Fibroblast of the aortic adventitia (primary cell): ENCODE results near the gene ATP23. TPM values are rescaled to one million over a fixed set of nuclear protein-coding genes. Genes with fewer than 3 reads are reported as not detected.

ENCODE experiments used
- DNase-seq: peaks from one replicate; pipeline ENCODE4 v3.0.0-alpha.2; 2010; ENCODE audit warnings: low read depth
- H3K4me3 ChIP-seq: 2 replicates; pipeline ENCODE4 v1.5.1; 2011; ENCODE audit warnings: low read depth, mild to moderate bottlenecking, control low read depth, low read length, moderate library complexity
- CTCF ChIP-seq: IDR thresholded peaks from 2 replicates; pipeline ENCODE4 v1.5.1; 2011; ENCODE audit warnings: mild to moderate bottlenecking, low read length, control low read depth, inconsistent platforms; ENCODE audit not compliant: insufficient read depth
- total RNA-seq: library from RNA; depleted of rRNA; stranded (reverse); fragments of >200 nt; gene quantifications from 2 replicates; pipeline ENCODE4 v1.2.3, GENCODE V29; 2012; ENCODE audit warnings: low replicate concordance

Gene ATP23
- total RNA-seq, 1 donor = 10.1 TPM

- DNase-seq = peak; percentile 92
- TF ChIP-seq CTCF = no peak
- H3K4me3 ChIP-seq = peak overlapping the region; percentile 77
Measured at GRCh38 chr12:57935839-57936512, 5.4 kb upstream of the ATP23 start.

- H3K4me3 ChIP-seq = peak overlapping the region; percentile 34
- TF ChIP-seq CTCF = no peak
- no peak for DNase-seq
Measured at GRCh38 chr12:57936513-57936883, 4.9 kb upstream of the ATP23 start.

- H3K4me3 ChIP-seq = no peak overlapping the region
- no peak for TF ChIP-seq CTCF
- no peak for DNase-seq
Measured at GRCh38 chr12:57939291-57939690, 2.1 kb upstream of the ATP23 start.

- TF ChIP-seq CTCF = no peak
- peak overlapping the region; percentile 80 for H3K4me3 ChIP-seq
- DNase-seq = no peak
Measured at GRCh38 chr12:57940052-57940914, 1.1 kb upstream of the ATP23 start.

- H3K4me3 ChIP-seq = peak overlapping the region; percentile 80
- TF ChIP-seq CTCF = no peak
- no peak for DNase-seq
Measured at GRCh38 chr12:57940915-57941164, 527 bp upstream of the ATP23 start.

GRCh38 chr12:57943438-57944080 is 2.2 kb downstream of the ATP23 start:
- DNase-seq = no peak
- TF ChIP-seq CTCF = no peak

More at GRCh38 chr12:57943438-57944080, 2.2 kb downstream of the ATP23 start:
- no peak overlapping the region for H3K4me3 ChIP-seq
